Lower leg skin (tissue), 4 donors: ENCODE results near the gene FOXN4. TPM values are rescaled to one million over a fixed set of nuclear protein-coding genes. Genes with fewer than 3 reads are reported as not detected.

Experiments
- DNase-seq, 2 donors: peaks; one replicate each; pipeline ENCODE4 v3.0.0-alpha.2; 2019; ENCODE audit warnings: low spot score in 2 of 2
- H3K4me3 ChIP-seq: fragments of 200-600 bp; sonication (generic); 2 replicates; pipeline ENCODE4 v1.5.1; 2017; ENCODE audit warnings: mild to moderate bottlenecking, low read depth; ENCODE audit not compliant: poor library complexity, severe bottlenecking
- CTCF ChIP-seq, 3 donors: fragments of 450-650 bp; IDR thresholded peaks; one replicate each; pipeline ENCODE4 v1.5.1; 2016; ENCODE audit warnings: antibody characterized with exemption in 3 of 3, mild to moderate bottlenecking in 3 of 3, moderate library complexity in 2 of 3
- POLR2A ChIP-seq, 2 donors: fragments of 450-650 bp; IDR thresholded peaks; one replicate each; pipeline ENCODE4 v1.6.1; 2016 to 2017; ENCODE audit warnings: antibody characterized with exemption in 2 of 2, mild to moderate bottlenecking in 1 of 2, moderate library complexity in 1 of 2
- WGBS, 2 donors: methylation state at CpG; one replicate each; pipeline ENCODE4 v1.1.5; 2018; 5-methylcytosine and 5-hydroxymethylcytosine counted together
- intact Hi-C: fragments of 100-400 bp; cut with DNase I; formaldehyde crosslinking; loops from one replicate; pipeline ENCODE4 v1.15.0; 2023; ENCODE audit warnings: low total_unique reads
- total RNA-seq, 4 donors: library from RNA; depleted of rRNA; stranded (reverse); fragments of >200 nt; gene quantifications; one replicate each; pipeline ENCODE4 v1.1.0, GENCODE V29; 2016

Gene FOXN4
- total RNA-seq, 4 donors from 2014 or later = 0.10 to 0.12 TPM; not detected in 2

GRCh38 chr12:109273354-109273753, 35.7 kb downstream of the FOXN4 start:
- intact Hi-C loops = no loop called here
- TF ChIP-seq POLR2A (IDR thresholded peaks at IDR 0.05) = no peak
- TF ChIP-seq CTCF (IDR thresholded peaks at IDR 0.05) = no peak
- WGBS, 2 donors = 34 to 44% methylated on average over 16 of the region's 16 CpGs

GRCh38 chr12:109271418-109271817, 37.7 kb downstream of the FOXN4 start:
- no peak overlapping the region for H3K4me3 ChIP-seq
- TF ChIP-seq CTCF (IDR thresholded peaks at IDR 0.05) (no peak), POLR2A (IDR thresholded peaks at IDR 0.05) (no peak)
- intact Hi-C loops = no loop called here
- 83 to 91% methylated on average over 3 of the region's 3 CpGs for WGBS, 2 donors
- DNase-seq = no peak

More at GRCh38 chr12:109273354-109273753, 35.7 kb downstream of the FOXN4 start:
- DNase-seq = no peak
- H3K4me3 ChIP-seq = no peak overlapping the region

GRCh38 chr12:109270494-109270893, 38.6 kb downstream of the FOXN4 start:
- WGBS, 2 donors = 48 to 63% methylated on average over 1 of the region's 1 CpG
- no peak overlapping the region for H3K4me3 ChIP-seq
- DNase-seq = no peak
- intact Hi-C loops = no loop called here
- TF ChIP-seq POLR2A (IDR thresholded peaks at IDR 0.05) (no peak), CTCF (IDR thresholded peaks at IDR 0.05) (no peak)

GRCh38 chr12:109269428-109269827, 39.7 kb downstream of the FOXN4 start:
- TF ChIP-seq CTCF (IDR thresholded peaks at IDR 0.05) (no peak), POLR2A (IDR thresholded peaks at IDR 0.05) (no peak)
- no peak overlapping the region for H3K4me3 ChIP-seq
- intact Hi-C loops = no loop called here
- no peak for DNase-seq
- 74 to 80% methylated on average over 3 of the region's 3 CpGs for WGBS, 2 donors

GRCh38 chr12:109268896-109269295, 40.2 kb downstream of the FOXN4 start:
- 95 to 97% methylated on average over 4 of the region's 4 CpGs for WGBS, 2 donors
- DNase-seq = no peak
- no peak overlapping the region for H3K4me3 ChIP-seq
- no peak for TF ChIP-seq CTCF (IDR thresholded peaks at IDR 0.05)
- no peak for TF ChIP-seq POLR2A (IDR thresholded peaks at IDR 0.05)
- intact Hi-C loops = no loop called here

- DNase-seq = no peak
- WGBS, 2 donors = 83 to 86% methylated on average over 14 of the region's 14 CpGs
- H3K4me3 ChIP-seq = no peak overlapping the region
- TF ChIP-seq CTCF (IDR thresholded peaks at IDR 0.05) (no peak), POLR2A (IDR thresholded peaks at IDR 0.05) (no peak)
- intact Hi-C loops = no loop called here
Observed at GRCh38 chr12:109267361-109267760, 41.7 kb downstream of the FOXN4 start.
